ENCODE data around the gene PTPN6. TPM values are rescaled to one million over a fixed set of nuclear protein-coding genes. Genes with fewer than 3 reads are reported as not detected.

The PTPN6 gene
- total RNA-seq, 1 donor from 2014 or later: 0.65 TPM

- H3K4me3 Mint-ChIP-seq (ENCODE audit: unreplicated experiment): no peak overlapping the region
- DNase-seq (ENCODE audit: low spot score): peak; percentile 66
- TF ChIP-seq CTCF (IDR thresholded peaks at IDR 0.05): no peak
- no peak overlapping the region for H3K27ac Mint-ChIP-seq (ENCODE audit: unreplicated experiment)
- H3K9me3 Mint-ChIP-seq (ENCODE audit: low read depth): no peaks in the 10 kb centered on the region
- H3K27me3 Mint-ChIP-seq (ENCODE audit: low read depth): no peaks in the 10 kb centered on the region
- H3K36me3 Mint-ChIP-seq (ENCODE audit: low read depth): no peaks in the 10 kb centered on the region
- H3K4me1 Mint-ChIP-seq (ENCODE audit: low read depth): peaks cover 26% of the 10 kb centered on the region
These were observed 4.2 kb downstream of the PTPN6 start for GRCh38 chr12:6955108-6956020.

- Mint-ChIP-seq H3K4me1 (ENCODE audit: low read depth) (peaks cover 26% of the 10 kb centered on the region), H3K9me3 (ENCODE audit: low read depth) (no peaks in the 10 kb centered on the region), H3K4me3 (ENCODE audit: unreplicated experiment) (no peak overlapping the region), H3K27ac (ENCODE audit: unreplicated experiment) (no peak overlapping the region), H3K36me3 (ENCODE audit: low read depth) (no peaks in the 10 kb centered on the region), H3K27me3 (ENCODE audit: low read depth) (no peaks in the 10 kb centered on the region)
- peak; percentile 68 for DNase-seq (ENCODE audit: low spot score)
- TF ChIP-seq CTCF (IDR thresholded peaks at IDR 0.05): no peak
These were observed 5.0 kb downstream of the PTPN6 start for GRCh38 chr12:6956021-6956727.

- TF ChIP-seq CTCF (IDR thresholded peaks at IDR 0.05): no peak
- no peaks in the 10 kb centered on the region for H3K9me3 Mint-ChIP-seq (ENCODE audit: low read depth)
- H3K36me3 Mint-ChIP-seq (ENCODE audit: low read depth): no peaks in the 10 kb centered on the region
- no peak for DNase-seq (ENCODE audit: low spot score)
- H3K4me1 Mint-ChIP-seq (ENCODE audit: low read depth): peaks cover 33% of the 10 kb centered on the region
- no peak overlapping the region for H3K27ac Mint-ChIP-seq (ENCODE audit: unreplicated experiment)
- H3K27me3 Mint-ChIP-seq (ENCODE audit: low read depth): no peaks in the 10 kb centered on the region
- no peak overlapping the region for H3K4me3 Mint-ChIP-seq (ENCODE audit: unreplicated experiment)
These were observed 6.1 kb downstream of the PTPN6 start for GRCh38 chr12:6957151-6957701.

- Mint-ChIP-seq H3K4me3 (ENCODE audit: unreplicated experiment) (no peak overlapping the region), H3K27me3 (ENCODE audit: low read depth) (no peaks in the 10 kb centered on the region), H3K36me3 (ENCODE audit: low read depth) (no peaks in the 10 kb centered on the region), H3K27ac (ENCODE audit: unreplicated experiment) (no peak overlapping the region), H3K4me1 (ENCODE audit: low read depth) (peaks cover 27% of the 10 kb centered on the region), H3K9me3 (ENCODE audit: low read depth) (no peaks in the 10 kb centered on the region)
- DNase-seq (ENCODE audit: low spot score): no peak
- TF ChIP-seq CTCF (IDR thresholded peaks at IDR 0.05): no peak
These were observed 6.8 kb downstream of the PTPN6 start for GRCh38 chr12:6957741-6958608.
